Neuronal stem cell (in vitro differentiated cells): ENCODE results near the gene OCIAD2.

Experiments
- DNase-seq: peaks from one replicate; pipeline ENCODE4 v3.0.0-alpha.2; 2013; ENCODE audit warnings: low spot score
- H2AFZ ChIP-seq: one replicate; pipeline ENCODE4 v1.6.1; 2013; ENCODE audit warnings: mild to moderate bottlenecking, low read length, inconsistent platforms
- H2AK5ac ChIP-seq: 2 replicates; pipeline ENCODE4 v1.6.1; 2013; ENCODE audit warnings: low read depth, mild to moderate bottlenecking, inconsistent platforms, low read length, moderate library complexity, mixed read lengths
- H2BK120ac ChIP-seq: 2 replicates; pipeline ENCODE4 v1.6.1; 2013; ENCODE audit warnings: low read depth, mild to moderate bottlenecking, inconsistent platforms, low read length, moderate library complexity, mixed read lengths
- H2BK12ac ChIP-seq: one replicate; pipeline ENCODE4 v1.6.1; 2013; ENCODE audit warnings: low read length, inconsistent platforms
- H2BK15ac ChIP-seq: 2 replicates; pipeline ENCODE4 v1.6.1; 2013; ENCODE audit warnings: mild to moderate bottlenecking, low read length, inconsistent platforms, mixed read lengths
- H2BK5ac ChIP-seq: one replicate; pipeline ENCODE4 v1.6.1; 2013; ENCODE audit warnings: inconsistent platforms, mild to moderate bottlenecking, low read length, moderate library complexity
- H3K14ac ChIP-seq: one replicate; pipeline ENCODE4 v1.6.1; 2013; ENCODE audit warnings: low read length, inconsistent platforms
- H3K18ac ChIP-seq: 2 replicates; pipeline ENCODE4 v1.6.1; 2013; ENCODE audit warnings: low read length, inconsistent platforms
- H3K23ac ChIP-seq: 2 replicates; pipeline ENCODE4 v1.6.1; 2013; ENCODE audit warnings: low read depth, mild to moderate bottlenecking, mixed read lengths, low read length, inconsistent platforms; ENCODE audit not compliant: poor library complexity
- H3K27ac ChIP-seq: replicated peaks from 3 replicates; pipeline ENCODE4 v1.5.1; 2013; ENCODE audit warnings: low read length, inconsistent platforms
- H3K27me3 ChIP-seq, 3 experiments: 2 replicates each; pipeline ENCODE4 v1.6.1; 2013; ENCODE audit warnings: low read length in 3 of 3, mild to moderate bottlenecking in 2 of 3, inconsistent platforms in 1 of 3, low read depth in 1 of 3, mixed read lengths in 1 of 3, moderate library complexity in 1 of 3; ENCODE audit not compliant: control insufficient read depth in 3 of 3, insufficient read depth in 3 of 3
- H3K36me3 ChIP-seq, 2 donors: replicated peaks in 1 of 2; 2 replicates each; pipeline ENCODE4 v1.6.1; 2013; ENCODE audit warnings: low read length in 2 of 2; ENCODE audit not compliant: control insufficient read depth in 2 of 2, insufficient read depth in 2 of 2
- H3K4ac ChIP-seq: 2 replicates; pipeline ENCODE4 v1.6.1; 2013; ENCODE audit warnings: inconsistent platforms, mild to moderate bottlenecking, low read length, moderate library complexity
- H3K4me1 ChIP-seq, 2 donors: 1 replicate in 1 of 2; 2 replicates in 1 of 2; pipeline ENCODE4 v1.6.1; 2013; ENCODE audit warnings: low read length in 2 of 2, low read depth in 1 of 2; ENCODE audit not compliant: control insufficient read depth in 2 of 2, insufficient read depth in 1 of 2
- H3K4me2 ChIP-seq: one replicate; pipeline ENCODE4 v1.6.1; 2013; ENCODE audit warnings: mild to moderate bottlenecking, low read length, inconsistent platforms; ENCODE audit not compliant: insufficient read depth, poor library complexity, severe bottlenecking
- H3K4me3 ChIP-seq, 2 donors: 2 replicates each; pipeline ENCODE4 v1.5.1; 2013; ENCODE audit warnings: low read length in 2 of 2, mild to moderate bottlenecking in 2 of 2, inconsistent platforms in 1 of 2, moderate library complexity in 1 of 2
- H3K79me1 ChIP-seq: one replicate; pipeline ENCODE4 v1.6.1; 2013; ENCODE audit warnings: low read depth, mild to moderate bottlenecking, inconsistent platforms, low read length, moderate library complexity
- H3K9ac ChIP-seq: one replicate; pipeline ENCODE4 v1.6.1; 2013; ENCODE audit warnings: mild to moderate bottlenecking, low read depth, low read length, inconsistent platforms; ENCODE audit not compliant: poor library complexity
- H3K9me3 ChIP-seq, 2 donors: replicated peaks in 1 of 2; 2 replicates each; pipeline versions ENCODE3 to v1.6.1; 2013; ENCODE audit warnings: low read length in 2 of 2, mild to moderate bottlenecking in 2 of 2, inconsistent platforms in 1 of 2, low read depth in 1 of 2, mixed read lengths in 1 of 2, moderate library complexity in 1 of 2; ENCODE audit not compliant: control insufficient read depth in 2 of 2, insufficient read depth in 1 of 2
- H4K8ac ChIP-seq: one replicate; pipeline ENCODE4 v1.6.1; 2013; ENCODE audit warnings: low read depth, mild to moderate bottlenecking, inconsistent platforms, low read length, moderate library complexity
- H4K91ac ChIP-seq: one replicate; pipeline ENCODE4 v1.6.1; 2013; ENCODE audit warnings: low read length, low read depth, mild to moderate bottlenecking, inconsistent platforms; ENCODE audit not compliant: poor library complexity
- WGBS, 2 donors: extraction: QIAGEN DNeasy Blood & Tissue Kit; methylation state at CpG; one replicate each; pipeline ENCODE4 v1.1.7; 2013; ENCODE audit warnings: missing lambda C conversion rate in 2 of 2, mixed read lengths in 1 of 2; ENCODE audit not compliant: insufficient read length in 2 of 2, insufficient replicate concordance in 1 of 2; ENCODE audit errors: extremely low coverage in 2 of 2; 5-methylcytosine and 5-hydroxymethylcytosine counted together

OCIAD2 gene

DNA sequence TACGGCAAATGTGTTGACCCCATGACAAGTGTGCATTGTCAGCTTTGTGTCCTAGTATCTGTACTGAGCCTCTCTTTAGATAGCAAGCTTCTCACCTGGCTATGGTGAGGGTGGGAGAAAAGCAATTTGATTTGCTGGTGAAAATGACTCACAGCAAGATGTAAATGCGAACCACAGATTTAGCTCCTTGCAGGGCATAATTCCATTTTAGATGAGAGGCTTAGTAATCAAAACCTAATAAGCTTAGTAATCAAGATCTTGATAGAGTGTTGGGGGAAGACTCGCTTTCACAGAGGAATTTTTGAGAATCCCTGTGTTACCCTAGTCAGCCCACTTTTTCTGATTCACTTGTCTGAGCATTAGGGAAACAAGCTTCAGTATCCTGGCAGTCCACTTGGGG, 7.7 kb upstream of the OCIAD2 start:
- no CpG with 5 or more reads among the region's 3 CpGs for WGBS, 2 donors

DNA sequence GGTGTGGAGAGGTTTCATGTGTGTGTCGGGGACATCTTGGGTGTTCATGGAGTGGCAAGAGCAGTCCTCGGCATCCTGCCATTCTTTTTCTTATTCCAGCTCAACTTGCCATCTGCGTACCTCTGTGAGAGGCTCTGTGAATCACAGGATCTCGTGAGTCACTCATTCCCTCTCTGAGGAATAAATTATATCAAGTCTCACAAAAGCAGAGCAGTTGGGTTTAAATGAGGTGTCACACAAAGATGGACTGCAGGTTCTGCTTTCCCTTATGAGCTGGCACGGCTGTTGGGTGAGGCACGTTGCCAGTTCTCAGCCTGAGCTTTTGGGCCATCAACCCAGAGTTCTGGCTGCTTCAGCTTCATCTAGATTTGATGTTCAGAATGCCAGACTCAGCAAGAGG, 6.8 kb upstream of the OCIAD2 start:
- no peak overlapping the region for H3K4me3 ChIP-seq
- no peak overlapping the region for H2BK120ac ChIP-seq
- no peak overlapping the region for H2BK5ac ChIP-seq
- H3K18ac ChIP-seq, result no peak overlapping the region
- no peak overlapping the region for H4K91ac ChIP-seq
- DNase-seq, result no peak
- no peak overlapping the region for H3K4me2 ChIP-seq
- no peak overlapping the region for H3K4ac ChIP-seq
- H3K27ac ChIP-seq, result no peak overlapping the region
- H2AFZ ChIP-seq, result peak overlapping the region; percentile 36
- H3K9me3 ChIP-seq, result no peaks in the 10 kb centered on the region
- no peak overlapping the region for H2AK5ac ChIP-seq
- WGBS, 2 donors, result no CpG with 5 or more reads among the region's 6 CpGs
- no peaks in the 10 kb centered on the region for H3K36me3 ChIP-seq
- no peaks in the 10 kb centered on the region for H3K27me3 ChIP-seq
- no peak overlapping the region for H3K9ac ChIP-seq
- H3K14ac ChIP-seq, result no peak overlapping the region
- H4K8ac ChIP-seq, result no peak overlapping the region
- no peak overlapping the region for H3K23ac ChIP-seq
- H2BK12ac ChIP-seq, result no peak overlapping the region
- peaks cover 2 to 3% of the 10 kb centered on the region in 2 donors for H3K4me1 ChIP-seq
- no peaks in the 10 kb centered on the region for H3K79me1 ChIP-seq
- no peak overlapping the region for H2BK15ac ChIP-seq

More for the DNA sequence above, 7.7 kb upstream of the OCIAD2 start:
- no peak overlapping the region for H3K23ac ChIP-seq
- no peak overlapping the region for H2BK12ac ChIP-seq
- no peaks in the 10 kb centered on the region for H3K9me3 ChIP-seq
- H2BK120ac ChIP-seq, result no peak overlapping the region
- H3K9ac ChIP-seq, result no peak overlapping the region
- no peak overlapping the region for H2BK15ac ChIP-seq
- no peak overlapping the region for H2AFZ ChIP-seq
- DNase-seq, result no peak
- H3K4me1 ChIP-seq, result peaks cover 2 to 3% of the 10 kb centered on the region in 2 donors
- no peaks in the 10 kb centered on the region for H3K36me3 ChIP-seq
- no peak overlapping the region for H3K4ac ChIP-seq
- H2AK5ac ChIP-seq, result no peak overlapping the region
- no peak overlapping the region for H2BK5ac ChIP-seq
- H3K79me1 ChIP-seq, result no peaks in the 10 kb centered on the region
- H4K8ac ChIP-seq, result no peak overlapping the region
- H3K4me3 ChIP-seq, result no peak overlapping the region
- no peak overlapping the region for H3K4me2 ChIP-seq
- no peak overlapping the region for H4K91ac ChIP-seq
- no peak overlapping the region for H3K14ac ChIP-seq
- no peaks in the 10 kb centered on the region for H3K27me3 ChIP-seq
- no peak overlapping the region for H3K27ac ChIP-seq
- no peak overlapping the region for H3K18ac ChIP-seq

DNA sequence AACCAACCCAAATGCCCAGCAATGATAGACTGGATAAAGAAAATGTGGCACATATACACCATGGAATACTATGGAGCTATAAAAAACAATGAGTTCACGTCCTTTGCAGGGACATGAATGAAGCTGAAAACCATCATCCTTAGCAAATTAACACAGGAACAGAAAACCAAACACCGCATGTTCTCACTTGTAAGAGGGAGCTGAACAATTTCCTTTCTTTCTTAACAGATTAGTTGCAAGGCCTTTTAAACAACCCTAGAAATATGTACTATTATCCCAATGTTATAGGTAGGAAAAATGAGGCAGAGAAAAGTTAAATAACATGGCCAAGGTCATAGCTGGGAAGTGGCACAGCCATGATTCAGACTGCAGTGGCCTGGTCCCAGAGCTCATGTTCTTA, 5.8 kb upstream of the OCIAD2 start:
- Histone ChIP-seq H3K36me3 (no peaks in the 10 kb centered on the region), H3K18ac (no peak overlapping the region), H4K91ac (no peak overlapping the region), H3K4me2 (no peak overlapping the region), H3K4ac (no peak overlapping the region), H3K9ac (no peak overlapping the region), H2AK5ac (no peak overlapping the region), H3K27me3 (no peaks in the 10 kb centered on the region), H3K79me1 (no peaks in the 10 kb centered on the region), H3K14ac (no peak overlapping the region), H2BK12ac (no peak overlapping the region), H3K9me3 (no peaks in the 10 kb centered on the region), H3K23ac (no peak overlapping the region), H3K27ac (no peak overlapping the region), H2BK15ac (no peak overlapping the region), H2BK5ac (no peak overlapping the region), H4K8ac (no peak overlapping the region), H3K4me3 (no peak overlapping the region), H2AFZ (no peak overlapping the region), H2BK120ac (no peak overlapping the region), H3K4me1 (peaks cover 2 to 3% of the 10 kb centered on the region in 2 donors)
- no CpG with 5 or more reads among the region's 2 CpGs for WGBS, 2 donors
- DNase-seq, result no peak

GRCh38 chr4:48910511-48910910, 3.9 kb upstream of the OCIAD2 start:
- Histone ChIP-seq H3K4me3 (no peak overlapping the region), H3K9me3 (no peaks in the 10 kb centered on the region), H3K18ac (no peak overlapping the region), H2BK15ac (no peak overlapping the region), H2AK5ac (no peak overlapping the region), H2BK5ac (no peak overlapping the region), H2BK12ac (no peak overlapping the region), H3K36me3 (no peaks in the 10 kb centered on the region), H3K14ac (no peak overlapping the region), H3K79me1 (peaks cover 6% of the 10 kb centered on the region), H3K27me3 (no peaks in the 10 kb centered on the region), H4K91ac (no peak overlapping the region), H3K4me1 (peaks cover 3 to 10% of the 10 kb centered on the region in 2 donors), H3K23ac (no peak overlapping the region), H4K8ac (no peak overlapping the region), H3K9ac (no peak overlapping the region), H3K4me2 (no peak overlapping the region), H2BK120ac (no peak overlapping the region), H2AFZ (no peak overlapping the region), H3K27ac (no peak overlapping the region), H3K4ac (no peak overlapping the region)
- no peak for DNase-seq
